Umbilical cord (tissue), 2 donors: ENCODE measurements around the gene TUBA4B. TPM values are rescaled to one million over a fixed set of nuclear protein-coding genes. Genes with fewer than 3 reads are reported as not detected.

ENCODE experiments used
- DNase-seq: peaks from one replicate; pipeline ENCODE4 v3.0.0-alpha.2; 2015; ENCODE audit warnings: low spot score
- total RNA-seq: library from RNA; depleted of rRNA; stranded (reverse); fragments of >200 nt; gene quantifications from one replicate; pipeline ENCODE4 v1.2.3, GENCODE V29; 2014; ENCODE audit warnings: low replicate concordance; ENCODE audit not compliant: insufficient read depth

The TUBA4B gene
- total RNA-seq, 1 donor from 2014 or later, result 0.72 TPM

DNA sequence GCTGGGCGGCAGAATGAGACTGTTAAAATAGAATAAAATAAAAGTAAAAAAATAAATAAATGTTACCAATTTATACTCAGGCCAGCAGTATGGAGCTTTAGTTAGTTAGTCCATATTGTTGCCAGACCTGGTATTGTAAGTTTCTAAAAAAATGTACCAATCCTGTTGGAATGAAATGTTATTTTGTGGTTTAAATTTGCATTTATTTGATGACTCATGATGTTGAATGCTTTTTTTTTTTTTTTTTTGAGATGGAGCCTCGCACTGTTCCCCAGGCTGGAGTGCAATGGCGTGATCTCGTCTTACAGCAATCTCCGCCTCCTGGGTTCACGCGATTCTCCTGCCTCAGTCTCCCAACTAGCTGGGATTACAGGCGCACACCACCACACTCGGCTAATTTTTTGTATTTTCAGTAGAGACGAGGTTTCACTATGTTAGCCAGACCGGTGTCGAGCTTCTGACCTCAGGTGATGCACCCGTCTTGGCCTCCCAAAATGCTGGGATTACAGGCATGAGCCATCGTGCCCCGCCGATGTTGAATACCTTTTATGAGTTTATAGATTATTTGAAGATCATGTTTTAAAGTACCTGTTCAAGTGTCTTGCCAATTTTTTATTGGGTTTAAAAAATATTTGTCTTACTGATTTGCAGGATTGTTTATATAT lies 61.9 kb downstream of the TUBA4B start:
- no peak for DNase-seq

Other genes starting within 250 kb of the TUBA4B start
- gene CFAP65, start 211.7 kb upstream of the TUBA4B start, total RNA-seq, result 2.9 TPM
- not detected for gene IHH, start 192.3 kb upstream of the TUBA4B start, total RNA-seq
- gene NHEJ1, start 92.4 kb upstream of the TUBA4B start, total RNA-seq, result 13.0 TPM
- not detected for gene SLC23A3, start 83.2 kb upstream of the TUBA4B start, total RNA-seq
- gene CNPPD1, start 76.3 kb upstream of the TUBA4B start, total RNA-seq, result 20.5 TPM
- 40.9 TPM for gene RETREG2, start 75.0 kb upstream of the TUBA4B start, total RNA-seq
- 20.5 TPM for gene ZFAND2B, start 46.5 kb upstream of the TUBA4B start, total RNA-seq
- 34.2 TPM for gene ABCB6, start 34.3 kb upstream of the TUBA4B start, total RNA-seq
- 83.3 TPM for gene ATG9A, start 23.6 kb upstream of the TUBA4B start, total RNA-seq
- 27.9 TPM for gene ANKZF1, start 23.4 kb upstream of the TUBA4B start, total RNA-seq
- 12.0 TPM for gene GLB1L, start 7.8 kb upstream of the TUBA4B start, total RNA-seq
- gene STK16, start 7.8 kb upstream of the TUBA4B start, total RNA-seq, result 24.1 TPM
- 21.7 TPM for gene TUBA4A, start 675 bp downstream of the TUBA4B start, total RNA-seq
- gene DNAJB2, start 26.1 kb downstream of the TUBA4B start, total RNA-seq, result 45.0 TPM
- 5.5 TPM for gene PTPRN, start 56.2 kb downstream of the TUBA4B start, total RNA-seq
- not detected for gene RESP18, start 79.5 kb downstream of the TUBA4B start, total RNA-seq
- 26.0 TPM for gene DNPEP, start 134.7 kb downstream of the TUBA4B start, total RNA-seq
- 2,247 TPM for gene DES, start 165.1 kb downstream of the TUBA4B start, total RNA-seq
- 61.9 TPM for gene SPEG, start 181.6 kb downstream of the TUBA4B start, total RNA-seq
- 44.1 TPM for gene GMPPA, start 245.6 kb downstream of the TUBA4B start, total RNA-seq